Measurements from ENCODE around the gene ADGRF1. TPM values are rescaled to one million over a fixed set of nuclear protein-coding genes. Genes with fewer than 3 reads are reported as not detected.

The ADGRF1 gene
- total RNA-seq, 2 donors from 2014 or later = not detected

GRCh38 chr6:47027315-47027714 lies 14.8 kb downstream of the ADGRF1 start:
- no peak for ATAC-seq (replicated peaks in 1 of 2)
- Mint-ChIP-seq H3K4me1 (ENCODE audit: low read depth) (no peaks in the 10 kb centered on the region), H3K27me3 (ENCODE audit: low read depth) (no peaks in the 10 kb centered on the region), H3K27ac (no peak overlapping the region), H3K4me3 (no peak overlapping the region), H3K36me3 (ENCODE audit: insufficient read depth in 2 of 2) (no peaks in the 10 kb centered on the region), H3K9me3 (no peaks in the 10 kb centered on the region)
- DNase-seq = no peak

- no peak for ATAC-seq (replicated peaks in 1 of 2)
- Mint-ChIP-seq H3K27ac (no peak overlapping the region), H3K27me3 (ENCODE audit: low read depth) (no peaks in the 10 kb centered on the region), H3K36me3 (ENCODE audit: insufficient read depth in 2 of 2) (no peaks in the 10 kb centered on the region), H3K4me1 (ENCODE audit: low read depth) (no peaks in the 10 kb centered on the region), H3K9me3 (no peaks in the 10 kb centered on the region), H3K4me3 (no peak overlapping the region)
- no peak for DNase-seq
Observed at GRCh38 chr6:47026679-47027078, 15.5 kb downstream of the ADGRF1 start.

DNA sequence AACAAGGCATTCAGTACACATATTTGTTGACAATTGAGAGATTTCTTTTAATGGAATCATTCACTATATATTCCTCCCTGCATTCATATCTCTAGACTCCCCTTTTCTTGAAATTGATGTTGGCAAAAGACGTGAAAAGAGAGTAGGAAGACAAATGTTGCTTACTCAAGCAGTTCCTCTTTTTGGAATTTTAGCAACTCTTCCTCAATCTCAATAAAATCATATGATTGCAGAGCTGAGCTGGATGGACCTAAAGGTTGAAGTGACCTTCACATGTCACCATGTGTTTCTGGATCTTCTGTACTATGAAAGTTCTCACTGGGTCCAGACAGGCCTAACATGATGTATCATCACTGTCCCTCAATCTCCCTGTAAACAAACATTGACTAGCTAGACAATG lies 18.6 kb downstream of the ADGRF1 start:
- no peak overlapping the region for H3K4me3 Mint-ChIP-seq
- no peaks in the 10 kb centered on the region for H3K9me3 Mint-ChIP-seq
- no peaks in the 10 kb centered on the region for H3K27me3 Mint-ChIP-seq (ENCODE audit: low read depth)
- no peaks in the 10 kb centered on the region for H3K36me3 Mint-ChIP-seq (ENCODE audit: insufficient read depth in 2 of 2)
- H3K27ac Mint-ChIP-seq = no peak overlapping the region
- DNase-seq = no peak
- ATAC-seq (replicated peaks in 1 of 2) = no peak
- no peaks in the 10 kb centered on the region for H3K4me1 Mint-ChIP-seq (ENCODE audit: low read depth)

GRCh38 chr6:47022191-47022590 lies 19.9 kb downstream of the ADGRF1 start:
- no peaks in the 10 kb centered on the region for H3K9me3 Mint-ChIP-seq
- ATAC-seq (replicated peaks in 1 of 2) (no peak), DNase-seq (no peak)
- H3K27me3 Mint-ChIP-seq (ENCODE audit: low read depth) = no peaks in the 10 kb centered on the region
- no peak overlapping the region for H3K27ac Mint-ChIP-seq
- no peaks in the 10 kb centered on the region for H3K4me1 Mint-ChIP-seq (ENCODE audit: low read depth)
- no peak overlapping the region for H3K4me3 Mint-ChIP-seq
- no peaks in the 10 kb centered on the region for H3K36me3 Mint-ChIP-seq (ENCODE audit: insufficient read depth in 2 of 2)

DNA sequence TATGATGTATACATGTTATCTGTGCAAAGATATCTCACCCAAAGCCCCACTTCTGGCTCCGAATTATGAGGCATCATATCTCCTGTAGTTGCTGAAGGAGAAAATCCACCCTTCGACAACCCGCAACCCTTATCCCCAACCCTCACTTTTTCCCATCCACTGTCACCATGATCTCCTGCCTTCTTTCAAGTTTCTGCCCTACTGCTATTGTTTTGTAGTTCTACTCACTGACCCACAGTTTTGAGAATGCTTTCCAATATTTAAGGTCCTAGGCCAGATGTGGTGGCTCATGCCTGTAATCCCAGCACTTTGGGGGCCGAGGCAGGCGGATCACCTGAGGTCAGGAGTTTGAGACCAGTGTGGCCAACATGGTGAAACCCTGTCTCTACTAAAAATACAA lies 22.2 kb downstream of the ADGRF1 start:
- Mint-ChIP-seq H3K36me3 (ENCODE audit: insufficient read depth in 2 of 2) (no peaks in the 10 kb centered on the region), H3K27me3 (ENCODE audit: low read depth) (no peaks in the 10 kb centered on the region), H3K9me3 (no peaks in the 10 kb centered on the region), H3K27ac (no peak overlapping the region), H3K4me1 (ENCODE audit: low read depth) (no peaks in the 10 kb centered on the region), H3K4me3 (no peak overlapping the region)
- ATAC-seq (replicated peaks in 1 of 2) = no peak
- no peak for DNase-seq

- ATAC-seq (replicated peaks in 1 of 2) (no peak), DNase-seq (no peak)
- Mint-ChIP-seq H3K27me3 (ENCODE audit: low read depth) (no peaks in the 10 kb centered on the region), H3K9me3 (peaks cover 2 to 3% of the 10 kb centered on the region in 2 donors), H3K36me3 (ENCODE audit: insufficient read depth in 2 of 2) (no peaks in the 10 kb centered on the region), H3K4me1 (ENCODE audit: low read depth) (no peaks in the 10 kb centered on the region), H3K27ac (no peak overlapping the region), H3K4me3 (no peak overlapping the region)
Observed at GRCh38 chr6:47016909-47017308, 25.2 kb downstream of the ADGRF1 start.

GRCh38 chr6:47016261-47016660 lies 25.9 kb downstream of the ADGRF1 start:
- ATAC-seq (replicated peaks in 1 of 2) (no peak), DNase-seq (no peak)
- Mint-ChIP-seq H3K27ac (no peak overlapping the region), H3K36me3 (ENCODE audit: insufficient read depth in 2 of 2) (no peaks in the 10 kb centered on the region), H3K27me3 (ENCODE audit: low read depth) (no peaks in the 10 kb centered on the region), H3K9me3 (peaks cover 2 to 3% of the 10 kb centered on the region in 2 donors), H3K4me3 (no peak overlapping the region), H3K4me1 (ENCODE audit: low read depth) (no peaks in the 10 kb centered on the region)

DNA sequence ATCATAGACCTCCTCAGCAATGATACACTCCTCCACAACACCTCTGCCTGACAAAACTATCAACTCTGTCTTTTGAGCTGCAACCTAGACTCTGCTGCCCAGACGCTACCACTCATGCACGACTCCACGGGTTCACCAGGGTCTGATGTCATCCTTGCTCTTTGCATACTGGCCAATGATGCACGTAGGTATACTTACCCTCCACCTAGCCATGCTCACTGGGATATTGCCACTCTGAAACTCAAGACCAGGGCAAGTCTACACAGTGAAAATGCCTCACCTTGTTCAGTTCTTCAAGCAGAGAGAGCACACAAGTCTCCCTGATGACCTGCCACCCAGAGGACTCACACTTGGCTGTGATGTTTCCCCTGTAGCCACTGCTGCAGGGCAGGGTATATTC lies 27.7 kb downstream of the ADGRF1 start:
- DNase-seq (no peak), ATAC-seq (replicated peaks in 1 of 2) (no peak)
- H3K36me3 Mint-ChIP-seq (ENCODE audit: insufficient read depth in 2 of 2) = no peaks in the 10 kb centered on the region
- peaks cover 2 to 3% of the 10 kb centered on the region in 2 donors for H3K9me3 Mint-ChIP-seq
- H3K27ac Mint-ChIP-seq = no peak overlapping the region
- H3K27me3 Mint-ChIP-seq (ENCODE audit: low read depth) = no peaks in the 10 kb centered on the region
- H3K4me1 Mint-ChIP-seq (ENCODE audit: low read depth) = no peaks in the 10 kb centered on the region
- H3K4me3 Mint-ChIP-seq = no peak overlapping the region

- Mint-ChIP-seq H3K27ac (no peak overlapping the region), H3K4me3 (no peak overlapping the region), H3K4me1 (ENCODE audit: low read depth) (no peaks in the 10 kb centered on the region), H3K36me3 (ENCODE audit: insufficient read depth in 2 of 2) (no peaks in the 10 kb centered on the region), H3K27me3 (ENCODE audit: low read depth) (no peaks in the 10 kb centered on the region), H3K9me3 (peaks cover 2 to 3% of the 10 kb centered on the region in 2 donors)
- DNase-seq (no peak), ATAC-seq (replicated peaks in 1 of 2) (no peak)
Observed at GRCh38 chr6:47009583-47009982, 32.5 kb downstream of the ADGRF1 start.

DNA sequence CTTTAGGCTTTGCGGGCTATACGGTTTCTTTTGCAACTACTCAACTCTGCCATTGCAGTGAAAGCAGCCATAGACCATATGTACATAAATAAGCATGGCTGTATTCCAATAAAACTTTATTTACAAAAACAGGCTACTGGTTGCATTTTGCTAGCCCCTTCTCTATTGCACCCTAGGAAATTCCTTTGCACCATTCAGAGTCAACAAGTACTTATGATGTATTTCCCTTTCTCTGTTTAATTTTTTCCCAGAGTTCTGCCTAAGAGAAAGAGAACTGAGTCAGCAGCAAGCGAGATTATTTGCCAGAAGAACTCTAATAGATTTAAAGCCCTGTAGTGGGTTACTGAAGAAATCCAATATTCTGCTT lies 33.8 kb downstream of the ADGRF1 start:
- no peak overlapping the region for H3K4me3 Mint-ChIP-seq
- DNase-seq (no peak), ATAC-seq (replicated peaks in 1 of 2) (no peak)
- peaks cover 0 to 2% of the 10 kb centered on the region in 2 donors for H3K9me3 Mint-ChIP-seq
- H3K27ac Mint-ChIP-seq = no peak overlapping the region
- H3K27me3 Mint-ChIP-seq (ENCODE audit: low read depth) = peaks cover 6% of the 10 kb centered on the region
- no peaks in the 10 kb centered on the region for H3K4me1 Mint-ChIP-seq (ENCODE audit: low read depth)
- H3K36me3 Mint-ChIP-seq (ENCODE audit: insufficient read depth in 2 of 2) = no peaks in the 10 kb centered on the region

DNA sequence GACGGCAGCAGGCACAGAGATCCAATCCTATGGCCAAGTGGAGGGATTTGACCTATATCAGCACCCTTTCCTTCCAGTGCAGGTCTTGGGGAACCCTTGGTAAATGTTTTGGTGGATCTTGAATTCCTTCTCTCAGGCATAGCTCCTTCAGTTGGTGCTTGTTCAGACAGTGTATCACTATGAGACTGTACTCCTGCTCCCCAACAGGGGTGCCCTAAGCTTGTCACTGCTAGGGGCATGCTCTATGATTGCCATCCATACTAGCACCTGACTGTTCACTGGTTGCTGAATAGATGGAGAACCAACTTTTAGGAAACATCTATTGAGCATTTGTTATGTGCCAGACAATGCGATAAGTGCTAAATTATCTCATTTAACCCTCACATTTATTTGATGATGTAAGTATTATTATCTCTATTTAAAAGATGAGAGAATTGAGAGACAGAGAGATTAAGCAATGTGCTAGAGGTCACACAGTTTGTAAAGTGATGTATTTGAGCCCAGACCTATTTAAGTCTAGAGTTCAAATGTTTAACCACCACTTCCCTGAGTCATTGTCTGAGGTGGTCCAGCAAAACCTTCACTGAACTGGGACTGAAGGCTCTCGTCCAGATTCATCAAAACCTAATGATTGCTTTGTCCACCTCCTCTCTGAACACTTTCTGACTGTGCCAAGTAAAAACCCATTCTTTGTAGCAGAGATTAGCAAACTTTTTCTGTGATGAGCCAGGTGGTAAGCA lies 34.3 kb downstream of the ADGRF1 start:
- DNase-seq = no peak
- Mint-ChIP-seq H3K4me1 (ENCODE audit: low read depth) (no peaks in the 10 kb centered on the region), H3K27ac (no peak overlapping the region), H3K9me3 (peaks cover 0 to 2% of the 10 kb centered on the region in 2 donors), H3K4me3 (no peak overlapping the region), H3K27me3 (ENCODE audit: low read depth) (peaks cover 6% of the 10 kb centered on the region), H3K36me3 (ENCODE audit: insufficient read depth in 2 of 2) (no peaks in the 10 kb centered on the region)
- ATAC-seq (replicated peaks in 1 of 2) = no peak

GRCh38 chr6:47005486-47005885 lies 36.6 kb downstream of the ADGRF1 start:
- H3K4me1 Mint-ChIP-seq (ENCODE audit: low read depth) = no peaks in the 10 kb centered on the region
- no peak overlapping the region for H3K27ac Mint-ChIP-seq
- H3K36me3 Mint-ChIP-seq (ENCODE audit: insufficient read depth in 2 of 2) = no peaks in the 10 kb centered on the region
- no peaks in the 10 kb centered on the region for H3K9me3 Mint-ChIP-seq
- ATAC-seq (replicated peaks in 1 of 2) (no peak), DNase-seq (no peak)
- no peak overlapping the region for H3K4me3 Mint-ChIP-seq
- H3K27me3 Mint-ChIP-seq (ENCODE audit: low read depth) = peaks cover 6% of the 10 kb centered on the region

DNA sequence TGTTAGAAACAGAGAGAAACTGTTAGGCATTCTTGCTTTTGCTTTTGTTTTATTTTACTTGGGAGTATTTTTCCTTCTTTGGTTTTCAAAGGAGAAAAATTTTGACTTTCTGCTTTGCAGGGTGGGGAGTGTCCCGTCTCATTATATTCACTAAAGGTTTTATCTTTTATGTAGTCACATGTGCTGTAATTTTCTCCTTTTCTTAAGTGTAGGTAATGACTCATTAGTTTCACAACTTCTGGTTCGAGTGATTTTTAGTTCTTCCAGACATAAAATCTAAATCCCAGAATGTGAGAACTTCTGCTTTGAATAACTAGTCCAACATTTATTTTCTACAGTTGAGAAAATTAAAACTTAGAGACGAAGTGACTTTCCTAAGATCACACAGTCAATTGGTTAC lies 37.7 kb downstream of the ADGRF1 start:
- DNase-seq (no peak), ATAC-seq (replicated peaks in 1 of 2) (no peak)
- H3K9me3 Mint-ChIP-seq = no peaks in the 10 kb centered on the region
- H3K27me3 Mint-ChIP-seq (ENCODE audit: low read depth) = peaks cover 6% of the 10 kb centered on the region
- H3K4me1 Mint-ChIP-seq (ENCODE audit: low read depth) = no peaks in the 10 kb centered on the region
- no peak overlapping the region for H3K27ac Mint-ChIP-seq
- no peaks in the 10 kb centered on the region for H3K36me3 Mint-ChIP-seq (ENCODE audit: insufficient read depth in 2 of 2)
- H3K4me3 Mint-ChIP-seq = no peak overlapping the region

GRCh38 chr6:47000842-47001241 lies 41.3 kb downstream of the ADGRF1 start:
- no peak overlapping the region for H3K27ac Mint-ChIP-seq
- DNase-seq = no peak
- H3K27me3 Mint-ChIP-seq (ENCODE audit: low read depth) = peaks cover 14% of the 10 kb centered on the region
- peaks cover 0 to 2% of the 10 kb centered on the region in 2 donors for H3K9me3 Mint-ChIP-seq
- no peaks in the 10 kb centered on the region for H3K4me1 Mint-ChIP-seq (ENCODE audit: low read depth)
- H3K4me3 Mint-ChIP-seq = no peak overlapping the region
- H3K36me3 Mint-ChIP-seq (ENCODE audit: insufficient read depth in 2 of 2) = no peaks in the 10 kb centered on the region
- ATAC-seq (replicated peaks in 1 of 2) = no peak
